ENCODE measurements around the gene IDH3A.

DNA sequence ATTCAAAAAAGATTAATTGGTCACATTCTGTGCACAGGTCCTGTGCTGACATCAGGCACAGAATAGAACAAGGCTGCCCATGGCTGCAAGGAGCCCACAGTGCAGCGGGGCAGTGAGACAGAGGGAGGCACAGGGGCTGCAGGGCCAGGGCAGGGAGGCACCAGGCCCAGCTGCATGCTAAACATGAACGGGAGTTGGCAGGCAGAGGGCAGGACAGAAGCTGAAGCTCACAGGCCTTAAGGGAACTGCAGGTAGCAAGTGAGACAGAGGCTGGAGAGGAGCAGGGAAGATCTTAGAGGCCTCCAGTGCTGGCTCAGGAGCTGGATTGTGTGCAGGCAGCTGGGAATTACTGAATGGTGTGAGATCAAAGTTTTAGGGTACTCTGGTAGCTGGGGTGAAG, 26.2 kb downstream of the IDH3A start:
- TF ChIP-seq, protein P1, sequence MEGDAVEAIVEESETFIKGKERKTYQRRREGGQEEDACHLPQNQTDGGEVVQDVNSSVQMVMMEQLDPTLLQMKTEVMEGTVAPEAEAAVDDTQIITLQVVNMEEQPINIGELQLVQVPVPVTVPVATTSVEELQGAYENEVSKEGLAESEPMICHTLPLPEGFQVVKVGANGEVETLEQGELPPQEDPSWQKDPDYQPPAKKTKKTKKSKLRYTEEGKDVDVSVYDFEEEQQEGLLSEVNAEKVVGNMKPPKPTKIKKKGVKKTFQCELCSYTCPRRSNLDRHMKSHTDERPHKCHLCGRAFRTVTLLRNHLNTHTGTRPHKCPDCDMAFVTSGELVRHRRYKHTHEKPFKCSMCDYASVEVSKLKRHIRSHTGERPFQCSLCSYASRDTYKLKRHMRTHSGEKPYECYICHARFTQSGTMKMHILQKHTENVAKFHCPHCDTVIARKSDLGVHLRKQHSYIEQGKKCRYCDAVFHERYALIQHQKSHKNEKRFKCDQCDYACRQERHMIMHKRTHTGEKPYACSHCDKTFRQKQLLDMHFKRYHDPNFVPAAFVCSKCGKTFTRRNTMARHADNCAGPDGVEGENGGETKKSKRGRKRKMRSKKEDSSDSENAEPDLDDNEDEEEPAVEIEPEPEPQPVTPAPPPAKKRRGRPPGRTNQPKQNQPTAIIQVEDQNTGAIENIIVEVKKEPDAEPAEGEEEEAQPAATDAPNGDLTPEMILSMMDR (IDR thresholded peaks at IDR 0.05), result no peak
- TF ChIP-seq POLR2A (IDR thresholded peaks at IDR 0.05), result no peak
- no peak for TF ChIP-seq POLR2AphosphoS5 (IDR thresholded peaks at IDR 0.05; ENCODE audit: insufficient read depth in 1 of 2, low read depth in 1 of 2)
